Measurements from ENCODE around the gene EFNB3.

EFNB3 gene
- total RNA-seq = 0 reads per million in 3 donors

GRCh38 chr17:7704601-7705268 lies at the start of gene EFNB3:
EFNB3 (plus strand) TSS chr17:7705202; CDS start chr17:7705599, 397 bp downstream.
- peaks cover 10% of the 10 kb centered on the region for H3K4me1 ChIP-seq (ENCODE audit: control insufficient read depth, insufficient read depth, low read length, poor library complexity, severe bottlenecking)
- H3K9me3 ChIP-seq (ENCODE audit: control insufficient read depth, low read length) = no peaks in the 10 kb centered on the region
- peak within 1 kb of the TSS; percentile 32 for H3K4me3 ChIP-seq (ENCODE audit: insufficient read depth, low read depth, low read length, poor library complexity, severe bottlenecking)
- peaks cover 12% of the 10 kb centered on the region for H3K36me3 ChIP-seq (ENCODE audit: control insufficient read depth, insufficient read depth, low read length)
- H3K27me3 ChIP-seq (replicated peaks; ENCODE audit: control insufficient read depth, insufficient read depth, low read length, poor library complexity, severe bottlenecking) = peaks cover 27% of the 10 kb centered on the region
- H3K27ac ChIP-seq (ENCODE audit: insufficient read depth, low read length, poor library complexity, severe bottlenecking) = no peak within 1 kb of the TSS
- DNase-seq = no peak

GRCh38 chr17:7655541-7655840 lies 49.5 kb upstream of the EFNB3 start:
- no peak for DNase-seq

GRCh38 chr17:7656958-7657609 lies 47.9 kb upstream of the EFNB3 start:
- DNase-seq = no peak
- Histone ChIP-seq H3K27me3 (replicated peaks; ENCODE audit: control insufficient read depth, insufficient read depth, low read length, poor library complexity, severe bottlenecking) (peaks cover 4% of the 10 kb centered on the region), H3K27ac (ENCODE audit: insufficient read depth, low read length, poor library complexity, severe bottlenecking) (no peak overlapping the region), H3K36me3 (ENCODE audit: control insufficient read depth, insufficient read depth, low read length) (no peaks in the 10 kb centered on the region), H3K4me3 (ENCODE audit: insufficient read depth, low read depth, low read length, poor library complexity, severe bottlenecking) (no peak overlapping the region), H3K4me1 (ENCODE audit: control insufficient read depth, insufficient read depth, low read length, poor library complexity, severe bottlenecking) (no peaks in the 10 kb centered on the region), H3K9me3 (ENCODE audit: control insufficient read depth, low read length) (no peaks in the 10 kb centered on the region)

More at GRCh38 chr17:7655541-7655840, 49.5 kb upstream of the EFNB3 start:
- H3K27me3 ChIP-seq (replicated peaks; ENCODE audit: control insufficient read depth, insufficient read depth, low read length, poor library complexity, severe bottlenecking) = peaks cover 20% of the 10 kb centered on the region
- no peaks in the 10 kb centered on the region for H3K36me3 ChIP-seq (ENCODE audit: control insufficient read depth, insufficient read depth, low read length)
- H3K4me3 ChIP-seq (ENCODE audit: insufficient read depth, low read depth, low read length, poor library complexity, severe bottlenecking) = no peak overlapping the region
- no peaks in the 10 kb centered on the region for H3K9me3 ChIP-seq (ENCODE audit: control insufficient read depth, low read length)
- H3K4me1 ChIP-seq (ENCODE audit: control insufficient read depth, insufficient read depth, low read length, poor library complexity, severe bottlenecking) = peaks cover 12% of the 10 kb centered on the region
- H3K27ac ChIP-seq (ENCODE audit: insufficient read depth, low read length, poor library complexity, severe bottlenecking) = no peak overlapping the region

- Histone ChIP-seq H3K4me3 (ENCODE audit: insufficient read depth, low read depth, low read length, poor library complexity, severe bottlenecking) (no peak overlapping the region), H3K9me3 (ENCODE audit: control insufficient read depth, low read length) (no peaks in the 10 kb centered on the region), H3K4me1 (ENCODE audit: control insufficient read depth, insufficient read depth, low read length, poor library complexity, severe bottlenecking) (no peaks in the 10 kb centered on the region), H3K27ac (ENCODE audit: insufficient read depth, low read length, poor library complexity, severe bottlenecking) (no peak overlapping the region), H3K27me3 (replicated peaks; ENCODE audit: control insufficient read depth, insufficient read depth, low read length, poor library complexity, severe bottlenecking) (no peaks in the 10 kb centered on the region), H3K36me3 (ENCODE audit: control insufficient read depth, insufficient read depth, low read length) (peaks cover 28% of the 10 kb centered on the region)
- no peak for DNase-seq
Observed at GRCh38 chr17:7667656-7668406, 37.2 kb upstream of the EFNB3 start.

- Histone ChIP-seq H3K4me1 (ENCODE audit: control insufficient read depth, insufficient read depth, low read length, poor library complexity, severe bottlenecking) (no peaks in the 10 kb centered on the region), H3K9me3 (ENCODE audit: control insufficient read depth, low read length) (no peaks in the 10 kb centered on the region), H3K27me3 (replicated peaks; ENCODE audit: control insufficient read depth, insufficient read depth, low read length, poor library complexity, severe bottlenecking) (no peaks in the 10 kb centered on the region), H3K36me3 (ENCODE audit: control insufficient read depth, insufficient read depth, low read length) (peaks cover 34% of the 10 kb centered on the region), H3K27ac (ENCODE audit: insufficient read depth, low read length, poor library complexity, severe bottlenecking) (no peak overlapping the region), H3K4me3 (ENCODE audit: insufficient read depth, low read depth, low read length, poor library complexity, severe bottlenecking) (no peak overlapping the region)
- DNase-seq = no peak
Observed at GRCh38 chr17:7668482-7668881, 36.5 kb upstream of the EFNB3 start.

GRCh38 chr17:7673239-7673638 lies 31.8 kb upstream of the EFNB3 start:
- DNase-seq = no peak
- Histone ChIP-seq H3K9me3 (ENCODE audit: control insufficient read depth, low read length) (no peaks in the 10 kb centered on the region), H3K36me3 (ENCODE audit: control insufficient read depth, insufficient read depth, low read length) (peaks cover 50% of the 10 kb centered on the region), H3K4me3 (ENCODE audit: insufficient read depth, low read depth, low read length, poor library complexity, severe bottlenecking) (no peak overlapping the region), H3K27me3 (replicated peaks; ENCODE audit: control insufficient read depth, insufficient read depth, low read length, poor library complexity, severe bottlenecking) (no peaks in the 10 kb centered on the region), H3K4me1 (ENCODE audit: control insufficient read depth, insufficient read depth, low read length, poor library complexity, severe bottlenecking) (no peaks in the 10 kb centered on the region), H3K27ac (ENCODE audit: insufficient read depth, low read length, poor library complexity, severe bottlenecking) (no peak overlapping the region)

GRCh38 chr17:7674934-7675333 lies 30.1 kb upstream of the EFNB3 start:
- peaks cover 39% of the 10 kb centered on the region for H3K36me3 ChIP-seq (ENCODE audit: control insufficient read depth, insufficient read depth, low read length)
- no peaks in the 10 kb centered on the region for H3K4me1 ChIP-seq (ENCODE audit: control insufficient read depth, insufficient read depth, low read length, poor library complexity, severe bottlenecking)
- no peak for DNase-seq
- H3K27ac ChIP-seq (ENCODE audit: insufficient read depth, low read length, poor library complexity, severe bottlenecking) = no peak overlapping the region
- H3K4me3 ChIP-seq (ENCODE audit: insufficient read depth, low read depth, low read length, poor library complexity, severe bottlenecking) = no peak overlapping the region
- H3K27me3 ChIP-seq (replicated peaks; ENCODE audit: control insufficient read depth, insufficient read depth, low read length, poor library complexity, severe bottlenecking) = no peaks in the 10 kb centered on the region
- no peaks in the 10 kb centered on the region for H3K9me3 ChIP-seq (ENCODE audit: control insufficient read depth, low read length)

- DNase-seq = no peak
- Histone ChIP-seq H3K9me3 (ENCODE audit: control insufficient read depth, low read length) (no peaks in the 10 kb centered on the region), H3K4me3 (ENCODE audit: insufficient read depth, low read depth, low read length, poor library complexity, severe bottlenecking) (no peak overlapping the region), H3K4me1 (ENCODE audit: control insufficient read depth, insufficient read depth, low read length, poor library complexity, severe bottlenecking) (no peaks in the 10 kb centered on the region), H3K27ac (ENCODE audit: insufficient read depth, low read length, poor library complexity, severe bottlenecking) (no peak overlapping the region), H3K27me3 (replicated peaks; ENCODE audit: control insufficient read depth, insufficient read depth, low read length, poor library complexity, severe bottlenecking) (no peaks in the 10 kb centered on the region), H3K36me3 (ENCODE audit: control insufficient read depth, insufficient read depth, low read length) (peaks cover 32% of the 10 kb centered on the region)
Observed at GRCh38 chr17:7676533-7676932, 28.5 kb upstream of the EFNB3 start.

GRCh38 chr17:7677388-7678067 lies 27.5 kb upstream of the EFNB3 start:
- Histone ChIP-seq H3K36me3 (ENCODE audit: control insufficient read depth, insufficient read depth, low read length) (peaks cover 31% of the 10 kb centered on the region), H3K27me3 (replicated peaks; ENCODE audit: control insufficient read depth, insufficient read depth, low read length, poor library complexity, severe bottlenecking) (no peaks in the 10 kb centered on the region), H3K4me1 (ENCODE audit: control insufficient read depth, insufficient read depth, low read length, poor library complexity, severe bottlenecking) (no peaks in the 10 kb centered on the region), H3K9me3 (ENCODE audit: control insufficient read depth, low read length) (no peaks in the 10 kb centered on the region), H3K27ac (ENCODE audit: insufficient read depth, low read length, poor library complexity, severe bottlenecking) (no peak overlapping the region), H3K4me3 (ENCODE audit: insufficient read depth, low read depth, low read length, poor library complexity, severe bottlenecking) (no peak overlapping the region)
- DNase-seq = no peak
